HepG2 (cell line): Measurements from ENCODE around the gene DSTN. TPM values are rescaled to one million over a fixed set of nuclear protein-coding genes. Genes with fewer than 3 reads are reported as not detected.
A peak's percentile ranks its signal among the peaks of the same experiment; 100 is the strongest.

Source experiments
- ATF5 ChIP-seq: sonication (generic); formaldehyde crosslinking; IDR thresholded peaks from 2 replicates; pipeline ENCODE4 v1.4.0; 2020; ENCODE audit warnings: mild to moderate bottlenecking, low read depth, missing genetic modification reagents
- BRF2 ChIP-seq: sonication (generic); formaldehyde crosslinking; IDR thresholded peaks from 2 replicates; pipeline ENCODE4 v1.8.1; 2022; ENCODE audit warnings: mild to moderate bottlenecking, missing genetic modification reagents
- EED ChIP-seq: sonication (generic); formaldehyde crosslinking; IDR thresholded peaks from 2 replicates; pipeline ENCODE4 v1.5.0; 2020; ENCODE audit warnings: mild to moderate bottlenecking, missing genetic modification reagents
- RFXAP ChIP-seq: sonication (generic); formaldehyde crosslinking; IDR thresholded peaks from 2 replicates; pipeline ENCODE4 v1.4.0; 2020; ENCODE audit warnings: missing genetic modification reagents, borderline replicate concordance
- SAP130 ChIP-seq: IDR thresholded peaks from 2 replicates; pipeline ENCODE4 v1.6.1; 2016; ENCODE audit warnings: low read depth
- SOX6 ChIP-seq, 2 experiments: fragments of 450-650 bp in 1 of 2; sonication (generic) in 1 of 2; formaldehyde crosslinking in 1 of 2; IDR thresholded peaks; 2 replicates each; pipeline versions ENCODE4 v1.4.0 to v1.6.1; 2017 to 2020; ENCODE audit warnings: antibody characterized with exemption in 1 of 2, mild to moderate bottlenecking in 1 of 2, missing genetic modification reagents in 1 of 2
- ZBTB21 ChIP-seq: sonication (generic); formaldehyde crosslinking; IDR thresholded peaks from 2 replicates; pipeline ENCODE4 v1.4.0; 2020; ENCODE audit warnings: missing genetic modification reagents
- ZBTB43 ChIP-seq: sonication (generic); formaldehyde crosslinking; conservative IDR thresholded peaks from 2 replicates; pipeline ENCODE4 v1.4.0; 2020; ENCODE audit warnings: missing genetic modification reagents
- ZNF136 ChIP-seq: sonication (generic); formaldehyde crosslinking; IDR thresholded peaks from 2 replicates; pipeline ENCODE4 v1.8.1; 2022; ENCODE audit warnings: low read depth, mild to moderate bottlenecking, moderate library complexity, missing genetic modification reagents
- ZNF687 ChIP-seq: sonication (generic); formaldehyde crosslinking; IDR thresholded peaks from 2 replicates; pipeline ENCODE4 v1.5.1; 2020; ENCODE audit warnings: mild to moderate bottlenecking, missing genetic modification reagents, moderate library complexity
- polyA plus RNA-seq, 8 experiments: library from polyadenylated mRNA; depleted of rRNA in 3 of 8; stranded (reverse) in 7 of 8; unstranded in 1 of 8; fragments of >200 nt; fragmentation: Illumina TruSeq in 4 of 8; extraction: Trizol in 4 of 8; gene quantifications; 2 replicates each; pipeline versions ENCODE4 v1.2.1 to v1.2.3, GENCODE V29; 2011 to 2016; ENCODE audit warnings: low read depth in 4 of 8, missing spikeins in 1 of 8, mixed read lengths in 1 of 8; ENCODE audit not compliant: insufficient read depth in 1 of 8
- total RNA-seq, 5 experiments: library from RNA; depleted of rRNA; stranded (reverse); fragments of >200 nt; fragmentation: Illumina TruSeq; extraction: Trizol; gene quantifications; 2 replicates each; pipeline ENCODE4 v1.2.3, GENCODE V29; 2016; ENCODE audit warnings: low read depth in 1 of 5

DSTN gene
- total and polyA plus RNA-seq, 2 of the 13 experiments (the other 11 are each of a cell fraction or from before 2014, with no cell fraction given) = 27.6 to 106 TPM

GRCh38 chr20:17612287-17612991 lies 42.6 kb downstream of the DSTN start (continued):
- TF ChIP-seq RFXAP (CRISPR knock-in tag) = 0 out of 2 replicates have a peak, but pooled peaks have one; percentile 21
- TF ChIP-seq ZNF687 (CRISPR knock-in tag) = peak; percentile 52
- 0 out of 2 replicates have a peak, but pooled peaks have one; percentile 15 for TF ChIP-seq ATF5 (CRISPR knock-in tag)
- 0 out of 2 replicates have a peak, but pooled peaks have one; percentile 11 for TF ChIP-seq ZBTB21 (CRISPR knock-in tag)
- no peak for TF ChIP-seq SAP130 (CRISPR knock-in tag)
- 0 out of 2 replicates have a peak, but pooled peaks have one; percentile 26 for TF ChIP-seq ZBTB43 (CRISPR knock-in tag)
- TF ChIP-seq ZNF136 (CRISPR knock-in tag) = 0 out of 2 replicates have a peak, but pooled peaks have one; percentile 26
- no peak for TF ChIP-seq SOX6 (IDR thresholded peaks at IDR 0.05)
- 0 out of 2 replicates have a peak, but pooled peaks have one; percentile 4 for TF ChIP-seq SOX6 (CRISPR knock-in tag; IDR thresholded peaks at IDR 0.05)
- TF ChIP-seq EED (CRISPR knock-in tag) = peak; percentile 59; the same call in 1 of the 2 replicates
- TF ChIP-seq BRF2 (CRISPR knock-in tag) = peak; percentile 87; the same call in 1 of the 2 replicates
